ENCODE results near the gene KCNT2. TPM values are rescaled to one million over a fixed set of nuclear protein-coding genes. Genes with fewer than 3 reads are reported as not detected.

The KCNT2 gene
- total and polyA plus RNA-seq, 2 donors (not counting 3 experiments of a cell fraction or from before 2014, with no cell fraction given), result 0.46 to 1.6 TPM

- no peaks in the 10 kb centered on the region for H3K79me2 ChIP-seq (ENCODE audit: control insufficient read depth, insufficient read depth, low read length)
- ChIA-PET CTCF (no interaction called here), POLR2A (no interaction called here)
- no peaks in the 10 kb centered on the region for H3K9me3 ChIP-seq (replicated peaks; ENCODE audit: control insufficient read depth, insufficient read depth, low read length)
- H3K27ac ChIP-seq (ENCODE audit: insufficient read depth, low read depth, low read length), result no peak overlapping the region
- no peak overlapping the region for H3K4me3 ChIP-seq (replicated peaks in 1 of 3; ENCODE audit: insufficient read depth in 1 of 3, low read depth in 1 of 3, low read length in 3 of 3)
- H3K27me3 ChIP-seq (ENCODE audit: control insufficient read depth in 2 of 2, insufficient read depth in 2 of 2, low read length in 2 of 2), result no peaks in the 10 kb centered on the region
- H4K20me1 ChIP-seq (replicated peaks; ENCODE audit: control insufficient read depth, extremely low read depth, insufficient read depth, low read length), result no peaks in the 10 kb centered on the region
- TF ChIP-seq GATA2 (IDR thresholded peaks at IDR 0.05; ENCODE audit: insufficient read depth, insufficient read length, low read depth, low read length) (no peak), POLR2AphosphoS5 (IDR thresholded peaks at IDR 0.05; ENCODE audit: insufficient read depth, low read depth, low read length) (no peak), POLR2A (IDR thresholded peaks at IDR 0.05; ENCODE audit: low read depth, low read length) (no peak), FOS (IDR thresholded peaks at IDR 0.05; ENCODE audit: borderline replicate concordance, insufficient read depth, low read length) (no peak), MAX (IDR thresholded peaks at IDR 0.05; ENCODE audit: insufficient read depth, insufficient read length) (no peak), EZH2 (IDR thresholded peaks at IDR 0.05; ENCODE audit: borderline replicate concordance, low read depth, low read length, severe bottlenecking) (no peak), MYC (IDR thresholded peaks at IDR 0.05; ENCODE audit: low read depth, low read length) (no peak), JUN (IDR thresholded peaks at IDR 0.05; ENCODE audit: borderline replicate concordance, insufficient read depth, insufficient read length, low read depth) (no peak), CTCF (IDR thresholded peaks at IDR 0.05; ENCODE audit: extremely low read depth in 1 of 2, insufficient read depth in 1 of 2, low read depth in 1 of 2, low read length in 2 of 2) (no peak)
- H3K9ac ChIP-seq (replicated peaks; ENCODE audit: extremely low read depth, insufficient read depth, low read length), result no peak overlapping the region
- intact Hi-C loops (cut with micrococcal nuclease) (no loop called here), dilution Hi-C loops (cut with MboI; ENCODE audit: extremely low pct_ligation_motif_present, low sequenced_read_pairs) (no loop called here)
- H3K36me3 ChIP-seq (ENCODE audit: control insufficient read depth in 2 of 2, extremely low read depth in 1 of 2, insufficient read depth in 2 of 2, low read length in 2 of 2), result no peaks in the 10 kb centered on the region
- no peaks in the 10 kb centered on the region for H3K4me1 ChIP-seq (ENCODE audit: control insufficient read depth, extremely low read depth, insufficient read depth, low read length)
- H2AFZ ChIP-seq (ENCODE audit: low read depth, low read length), result no peak overlapping the region
- no peak overlapping the region for H3K4me2 ChIP-seq (ENCODE audit: insufficient read depth, low read length)
- DNase-seq (ENCODE audit: low read depth, low spot score) (no peak), FAIRE-seq (no peak)
- no TSS peak for BruUV-seq (replicated peaks)
- H3K9me1 ChIP-seq (replicated peaks; ENCODE audit: control insufficient read depth, extremely low read depth, insufficient read depth, low read length), result no peaks in the 10 kb centered on the region
Measured at GRCh38 chr1:196590959-196591358, 17.3 kb downstream of the KCNT2 start.
